CD4-positive, alpha-beta T cell (primary cell): ENCODE data around the gene ZNF836. TPM values are rescaled to one million over a fixed set of nuclear protein-coding genes. Genes with fewer than 3 reads are reported as not detected.

Source experiments
- ATAC-seq: fragments of 200-7000 bp; cut with Tn5 transposase; one replicate; pipeline ENCODE4 v1.10.0; 2022; ENCODE audit warnings: mild to moderate bottlenecking; ENCODE audit not compliant: poor library complexity
- CTCF ChIA-PET: fragments of 350-600 bp; sonication (Branson Sonifier 250); formaldehyde crosslinking; loops from one replicate; lab custom pipeline; 2021; ENCODE audit warnings: antibody characterized with exemption, inconsistent platforms; lab: Charles Lee
- POLR2A ChIA-PET: fragments of 350-600 bp; sonication (Branson Sonifier 250); formaldehyde crosslinking; loops from one replicate; lab custom pipeline; 2021; ENCODE audit warnings: antibody characterized with exemption, inconsistent platforms; lab: Charles Lee
- DNase-seq, 14 experiments: peaks; one replicate each; pipeline ENCODE4 v3.0.0-alpha.2; 2013 to 2020; ENCODE audit warnings: mixed read lengths in 2 of 14
- H3K27ac ChIP-seq, 2 donors: one replicate each; pipeline versions ENCODE4 v1.5.1 to v1.7.0; 2013; ENCODE audit warnings: low read length in 2 of 2, low read depth in 1 of 2, mild to moderate bottlenecking in 1 of 2
- H3K27me3 ChIP-seq, 2 experiments: 1 replicate in 1 of 2; 2 replicates in 1 of 2; pipeline versions ENCODE4 v1.6.1 to v1.7.0; 2013; ENCODE audit warnings: low read length in 2 of 2, control low read depth in 1 of 2, mild to moderate bottlenecking in 1 of 2, moderate library complexity in 1 of 2; ENCODE audit not compliant: insufficient read depth in 2 of 2, control insufficient read depth in 1 of 2
- H3K36me3 ChIP-seq: one replicate; pipeline ENCODE4 v1.6.1; 2013; ENCODE audit warnings: low read length, control low read depth; ENCODE audit not compliant: insufficient read depth
- H3K4me1 ChIP-seq: one replicate; pipeline ENCODE4 v1.6.1; 2013; ENCODE audit warnings: low read length, control low read depth; ENCODE audit not compliant: insufficient read depth
- H3K4me3 ChIP-seq: one replicate; pipeline ENCODE4 v1.5.1; 2013; ENCODE audit warnings: mild to moderate bottlenecking, low read length, moderate library complexity
- H3K9me3 ChIP-seq, 2 experiments: 1 replicate in 1 of 2; 2 replicates in 1 of 2; pipeline versions ENCODE4 v1.6.1 to v1.7.0; 2013; ENCODE audit warnings: low read length in 2 of 2, mild to moderate bottlenecking in 2 of 2, control low read depth in 1 of 2, moderate library complexity in 1 of 2; ENCODE audit not compliant: control insufficient read depth in 1 of 2, insufficient read depth in 1 of 2
- H3K27ac Mint-ChIP-seq: one replicate; pipeline ENCODE4 v1.8.0; 2020; ENCODE audit warnings: mixed read lengths
- H3K27me3 Mint-ChIP-seq: one replicate; pipeline ENCODE4 v1.8.0; 2021; ENCODE audit warnings: mixed read lengths
- H3K36me3 Mint-ChIP-seq: one replicate; pipeline ENCODE4 v1.8.0; 2021; ENCODE audit warnings: low read depth, mixed read lengths
- H3K4me1 Mint-ChIP-seq: one replicate; pipeline ENCODE4 v1.8.0; 2021; ENCODE audit warnings: low read depth, mixed read lengths
- H3K4me3 Mint-ChIP-seq: one replicate; pipeline ENCODE4 v1.8.0; 2020; ENCODE audit warnings: mild to moderate bottlenecking, mixed read lengths
- H3K9me3 Mint-ChIP-seq: one replicate; pipeline ENCODE4 v1.8.0; 2020; ENCODE audit warnings: mixed read lengths
- CTCF ChIP-seq: fragments of 200-600 bp; IDR thresholded peaks from one replicate; pipeline ENCODE4 v1.8.0; 2022; ENCODE audit warnings: antibody characterized with exemption, mild to moderate bottlenecking
- intact Hi-C, 2 experiments: fragments of 100-400 bp; cut with DNase I in 1 of 2; cut with micrococcal nuclease in 1 of 2; formaldehyde crosslinking; loops; one replicate each; pipeline versions ENCODE4 v1.15.1 to v1.9.0; 2023 to 2025; cut with DNase I, micrococcal nuclease
- total RNA-seq, 174 experiments: library from RNA in 2 of 174; stranded (reverse) in 2 of 174; gene quantifications; one replicate each; pipeline ENCODE4 v1.2.3 and lab custom pipeline; 2021 to 2026

Gene ZNF836
- total RNA-seq, 2 experiments from 2014 or later, result 24.1 to 26.2 TPM

- H3K9me3 Mint-ChIP-seq, result peaks cover 12% of the 10 kb centered on the region
These were observed 32.5 kb downstream of the ZNF836 start for GRCh38 chr19:52138983-52139251.

GRCh38 chr19:52138278-52138982 lies 33.0 kb downstream of the ZNF836 start:
- H3K4me1 ChIP-seq, result peaks cover 23% of the 10 kb centered on the region
- no peaks in the 10 kb centered on the region for H3K36me3 ChIP-seq
- no peak for TF ChIP-seq CTCF
- Mint-ChIP-seq H3K27ac (peak overlapping the region; percentile 93), H3K36me3 (peaks cover 63% of the 10 kb centered on the region), H3K9me3 (peaks cover 12% of the 10 kb centered on the region), H3K4me3 (peak overlapping the region; percentile 97), H3K4me1 (peaks cover 38% of the 10 kb centered on the region), H3K27me3 (no peaks in the 10 kb centered on the region)
- DNase-seq (peak in 3 of 14 experiments; percentile 14 to 28 (median 15)), ATAC-seq (no peak)
- H3K27ac ChIP-seq, result no peak overlapping the region
- peak overlapping the region; percentile 100 for H3K4me3 ChIP-seq
- intact Hi-C loops, result loop anchor here in 1 of 2 experiments (5.0 kb wide), 1 partner anchor 599 kb away; the partner anchor contains the start of gene ZNF611
- H3K27me3 ChIP-seq, result no peaks in the 10 kb centered on the region
- ChIA-PET POLR2A (interaction anchor here (0.6 to 4.0 kb wide), 6 partner anchors 33 to 170 kb away, joined by 3 to 21 read pairs (median 4); partner anchors contain the start of genes PPP2R1A, ZNF432 and ZNF836), CTCF (interaction anchor here (1.7 to 3.6 kb wide), 3 partner anchors 34 to 99 kb away, joined by 8 to 23 read pairs (median 8); partner anchors contain the start of gene PPP2R1A)
- H3K9me3 ChIP-seq, result peaks cover 4 to 5% of the 10 kb centered on the region in 2 experiments

More at GRCh38 chr19:52138983-52139251, 32.5 kb downstream of the ZNF836 start:
- H3K36me3 Mint-ChIP-seq, result peaks cover 60% of the 10 kb centered on the region
- no peaks in the 10 kb centered on the region for H3K27me3 Mint-ChIP-seq
- H3K4me1 Mint-ChIP-seq, result peaks cover 38% of the 10 kb centered on the region
- H3K4me1 ChIP-seq, result peaks cover 23% of the 10 kb centered on the region
- peak overlapping the region in 1 of 2 donors; percentile 79 for H3K27ac ChIP-seq
- peak overlapping the region; percentile 93 for H3K27ac Mint-ChIP-seq
- no peaks in the 10 kb centered on the region for H3K27me3 ChIP-seq
- intact Hi-C loops, result loop anchor here (1.0 to 5.0 kb wide), 4 partner anchors 51 to 598 kb away; partner anchors contain the start of genes PPP2R1A (in 2 of the 2) and ZNF611 (in 1 of the 2)
- POLR2A ChIA-PET, result interaction anchor here (0.5 to 4.0 kb wide), 7 partner anchors 33 to 169 kb away, joined by 3 to 21 read pairs (median 4); partner anchors contain the start of genes PPP2R1A, ZNF432 and ZNF836
- H3K9me3 ChIP-seq, result peaks cover 1 to 4% of the 10 kb centered on the region in 2 experiments
- DNase-seq (no peak), ATAC-seq (no peak)
- H3K4me3 ChIP-seq, result peak overlapping the region; percentile 100
- H3K4me3 Mint-ChIP-seq, result peak overlapping the region; percentile 97
- H3K36me3 ChIP-seq, result no peaks in the 10 kb centered on the region
- no peak for TF ChIP-seq CTCF
- CTCF ChIA-PET, result interaction anchor here (0.8 to 3.6 kb wide), 5 partner anchors 34 to 152 kb away, joined by 3 to 23 read pairs (median 8); partner anchors contain the start of genes PPP2R1A and ZNF350

GRCh38 chr19:52120286-52120685 lies 51.1 kb downstream of the ZNF836 start:
- Mint-ChIP-seq H3K36me3 (peaks cover 99% of the 10 kb centered on the region), H3K9me3 (peaks cover 26% of the 10 kb centered on the region), H3K4me1 (no peaks in the 10 kb centered on the region), H3K27ac (no peak overlapping the region), H3K27me3 (no peaks in the 10 kb centered on the region), H3K4me3 (no peak overlapping the region)
- CTCF ChIA-PET, result no interaction called here
- Histone ChIP-seq H3K4me3 (no peak overlapping the region), H3K27me3 (no peaks in the 10 kb centered on the region), H3K9me3 (peaks cover 45 to 96% of the 10 kb centered on the region in 2 experiments), H3K36me3 (peaks cover 86% of the 10 kb centered on the region), H3K27ac (no peak overlapping the region), H3K4me1 (no peaks in the 10 kb centered on the region)
- ATAC-seq (no peak), DNase-seq (no peak)
- no peak for TF ChIP-seq CTCF
- POLR2A ChIA-PET, result no interaction called here
- intact Hi-C loops, result no loop called here
